ENCODE data around the gene SMYD3.

- no peak for TF ChIP-seq CTCF (IDR thresholded peaks at IDR 0.05)
- no peak for TF ChIP-seq POLR2A (IDR thresholded peaks at IDR 0.05)
Observed at GRCh38 chr1:246418565-246419312, 88.3 kb downstream of the SMYD3 start.

Data from heart left ventricle (tissue), 13 donors.